MM.1S (cell line): Measurements from ENCODE around the gene KCNQ1.

Source experiments
- EZH2phosphoT487 ChIP-seq: fragments of 300-600 bp; sonication (generic); IDR thresholded peaks from 2 replicates; pipeline ENCODE4 v1.6.1; 2018; ENCODE audit warnings: antibody characterized with exemption, low read length
- TF ChIP-seq, protein P1 (sequence below): fragments of 300-600 bp; sonication (generic); IDR thresholded peaks from 2 replicates; pipeline ENCODE4 v1.5.1; 2016; ENCODE audit warnings: antibody characterized with exemption, low read length, mixed read lengths

DNA sequence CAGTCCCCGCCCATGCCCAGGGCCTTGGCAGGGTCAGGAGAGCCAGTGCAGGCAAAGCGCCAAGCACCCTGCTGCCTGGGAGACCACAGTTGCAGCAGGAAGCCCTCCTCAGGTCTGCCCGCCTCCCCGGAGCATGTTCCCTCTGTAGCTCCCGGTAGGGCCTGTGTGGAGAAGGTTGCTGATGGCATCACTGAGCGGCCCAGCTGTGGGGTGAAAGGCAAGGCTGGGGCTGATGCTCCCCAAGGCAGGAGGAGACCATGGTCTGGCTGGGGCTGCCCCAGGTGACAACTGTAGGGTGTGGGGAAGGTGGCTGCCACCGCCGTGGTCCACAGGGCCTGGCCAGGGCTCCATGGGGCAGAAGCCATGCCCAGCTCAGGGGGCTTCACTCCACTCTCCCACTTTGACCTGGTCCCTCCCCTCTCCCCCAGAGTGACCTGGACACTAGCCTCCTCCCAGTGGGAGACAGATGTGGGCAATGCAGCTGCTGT is 387.8 kb downstream of the KCNQ1 start:
- TF ChIP-seq, protein P1, sequence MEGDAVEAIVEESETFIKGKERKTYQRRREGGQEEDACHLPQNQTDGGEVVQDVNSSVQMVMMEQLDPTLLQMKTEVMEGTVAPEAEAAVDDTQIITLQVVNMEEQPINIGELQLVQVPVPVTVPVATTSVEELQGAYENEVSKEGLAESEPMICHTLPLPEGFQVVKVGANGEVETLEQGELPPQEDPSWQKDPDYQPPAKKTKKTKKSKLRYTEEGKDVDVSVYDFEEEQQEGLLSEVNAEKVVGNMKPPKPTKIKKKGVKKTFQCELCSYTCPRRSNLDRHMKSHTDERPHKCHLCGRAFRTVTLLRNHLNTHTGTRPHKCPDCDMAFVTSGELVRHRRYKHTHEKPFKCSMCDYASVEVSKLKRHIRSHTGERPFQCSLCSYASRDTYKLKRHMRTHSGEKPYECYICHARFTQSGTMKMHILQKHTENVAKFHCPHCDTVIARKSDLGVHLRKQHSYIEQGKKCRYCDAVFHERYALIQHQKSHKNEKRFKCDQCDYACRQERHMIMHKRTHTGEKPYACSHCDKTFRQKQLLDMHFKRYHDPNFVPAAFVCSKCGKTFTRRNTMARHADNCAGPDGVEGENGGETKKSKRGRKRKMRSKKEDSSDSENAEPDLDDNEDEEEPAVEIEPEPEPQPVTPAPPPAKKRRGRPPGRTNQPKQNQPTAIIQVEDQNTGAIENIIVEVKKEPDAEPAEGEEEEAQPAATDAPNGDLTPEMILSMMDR = no peak
- TF ChIP-seq EZH2phosphoT487 = no peak
